GM12878 (cell line): Measurements from ENCODE around the gene CTBP1. TPM values are rescaled to one million over a fixed set of nuclear protein-coding genes. Genes with fewer than 3 reads are reported as not detected.

Source experiments
- ATAC-seq: fragments of 200-7000 bp; cut with Tn5 transposase; 3 replicates; pipeline ENCODE4 v1.9.1; 2020; ENCODE audit warnings: mild to moderate bottlenecking, moderate library complexity
- BruUV-seq: library from RNA; stranded (reverse); fragments of 400-500 nt; replicated peaks from 2 replicates; lab custom pipeline; 2021; lab: Mats Ljungman, UMichigan
- CTCF ChIA-PET: fragments of 300-600 bp; sonication (Branson Sonifier 250); formaldehyde crosslinking; extraction: SDS; loops from one replicate; lab custom pipeline; 2021; ENCODE audit warnings: inconsistent platforms; lab: Yijun Ruan, JAX
- POLR2A ChIA-PET: fragments of 350-600 bp; formaldehyde crosslinking; extraction: SDS; loops from one replicate; lab custom pipeline; 2021; ENCODE audit warnings: inconsistent platforms; lab: Charles Lee
- RAD21 ChIA-PET: fragments of 300-600 bp; sonication (Branson Sonifier 250); formaldehyde crosslinking; loops from one replicate; lab custom pipeline; 2023; ENCODE audit warnings: antibody characterized with exemption; ENCODE audit not compliant: unreplicated experiment; lab: Charles Lee
- SMC1A ChIA-PET: fragments of 300-600 bp; sonication (Branson Sonifier 250); formaldehyde crosslinking; loops from one replicate; lab custom pipeline; 2023; ENCODE audit not compliant: unreplicated experiment, uncharacterized antibody; lab: Charles Lee
- DNase-seq: peaks from one replicate; pipeline ENCODE4 v3.0.0-alpha.2; 2011; ENCODE audit warnings: low read depth, low spot score
- FAIRE-seq: peaks from 3 replicates; lab custom pipeline; 2011; peaks lifted over from hg19 to GRCh38; lab: Jason Lieb, UNC
- H2AFZ ChIP-seq: 2 replicates; pipeline ENCODE4 v1.6.0; 2011; ENCODE audit warnings: low read depth, low read length, control low read depth; ENCODE audit not compliant: control insufficient read depth
- H3K27ac ChIP-seq: 2 replicates; pipeline ENCODE4 v1.5.1; 2011; ENCODE audit warnings: control low read depth; ENCODE audit not compliant: control insufficient read depth, insufficient read depth
- H3K27me3 ChIP-seq, 2 experiments: replicated peaks in 1 of 2; 2 replicates each; pipeline versions ENCODE4 v1.6.0 to v1.6.1; 2011; ENCODE audit warnings: low read length in 1 of 2; ENCODE audit not compliant: control insufficient read depth in 2 of 2, insufficient read depth in 2 of 2
- H3K36me3 ChIP-seq, 2 experiments: 2 replicates each; pipeline ENCODE4 v1.5.1; 2011; ENCODE audit warnings: low read length in 1 of 2; ENCODE audit not compliant: control insufficient read depth in 2 of 2, insufficient read depth in 2 of 2
- H3K4me1 ChIP-seq: 2 replicates; pipeline ENCODE4 v1.6.1; 2011; ENCODE audit warnings: mild to moderate bottlenecking, low read length, moderate library complexity, mixed read lengths; ENCODE audit not compliant: control insufficient read depth, insufficient read depth
- H3K4me2 ChIP-seq: 2 replicates; pipeline ENCODE4 v1.6.0; 2011; ENCODE audit warnings: control low read depth; ENCODE audit not compliant: control insufficient read depth, insufficient read depth
- H3K4me3 ChIP-seq: fragments of 200-600 bp; sonication (generic); 2 replicates; pipeline ENCODE4 v1.5.1; 2016
- H3K79me2 ChIP-seq: 2 replicates; pipeline ENCODE4 v1.6.0; 2011; ENCODE audit warnings: low read length; ENCODE audit not compliant: control insufficient read depth, insufficient read depth
- H3K9ac ChIP-seq: 2 replicates; pipeline ENCODE4 v1.8.0; 2011; ENCODE audit warnings: low read length, control low read depth, mixed read lengths; ENCODE audit not compliant: control insufficient read depth, insufficient read depth
- H3K9me3 ChIP-seq: replicated peaks from 3 replicates; pipeline ENCODE4 v1.5.1; 2011; ENCODE audit warnings: mild to moderate bottlenecking, low read length; ENCODE audit not compliant: control insufficient read depth, insufficient read depth
- H4K20me1 ChIP-seq: 2 replicates; pipeline ENCODE4 v1.6.0; 2011; ENCODE audit not compliant: control insufficient read depth, insufficient read depth
- ATF7 ChIP-seq: fragments of 450-650 bp; IDR thresholded peaks from 2 replicates; pipeline ENCODE4 v1.6.1; 2016; ENCODE audit warnings: low read depth, mild to moderate bottlenecking
- CREM ChIP-seq: IDR thresholded peaks from 2 replicates; pipeline ENCODE4 v1.6.1; 2014; ENCODE audit warnings: antibody characterized with exemption, low read depth
- IRF4 ChIP-seq: IDR thresholded peaks from 2 replicates; pipeline ENCODE4 v1.6.1; 2011; ENCODE audit warnings: low read depth, low read length
- NFIC ChIP-seq: IDR thresholded peaks from 2 replicates; pipeline ENCODE4 v1.6.1; 2012; ENCODE audit warnings: low read depth, mild to moderate bottlenecking, inconsistent platforms, low read length, moderate library complexity
- WGBS: methylation state at CpG from one replicate; pipeline ENCODE4 v1.1.6; 2016; ENCODE audit warnings: low lambda C conversion rate; ENCODE audit not compliant: insufficient replicate concordance, insufficient coverage; ENCODE audit errors: missing lambda C conversion rate; 5-methylcytosine and 5-hydroxymethylcytosine counted together
- in situ Hi-C: fragments of 300-500 bp; cut with MboI; formaldehyde crosslinking; loops from 9 replicates; pipeline ENCODE4 v1.14.3; 2018; ENCODE audit warnings: mixed read lengths
- intact Hi-C: fragments of 100-400 bp; cut with micrococcal nuclease; formaldehyde crosslinking; loops from one replicate; pipeline ENCODE4 v1.14.2; 2022; ENCODE audit not compliant: unreplicated experiment
- polyA plus RNA-seq, 11 experiments: library from polyadenylated mRNA; depleted of rRNA in 4 of 11; unstranded in 6 of 11; stranded (reverse) in 5 of 11; fragments of >200 nt; fragmentation: Nextera tagmentation in 4 of 11; fragmentation: Illumina TruSeq in 1 of 11; extraction: Ambion mirVana in 4 of 11; extraction: Trizol in 1 of 11; gene quantifications; 1 replicate in 1 of 11; 2 replicates in 10 of 11; pipeline versions ENCODE4 v1.2.1 to v1.2.3, GENCODE V29; 2011 to 2016; ENCODE audit warnings: inconsistent platforms in 2 of 11, missing spikeins in 2 of 11, low read depth in 1 of 11
- total RNA-seq, 4 experiments: library from RNA; depleted of rRNA in 3 of 4; stranded (reverse); fragments of >200 nt in 3 of 4; fragmentation: Illumina TruSeq in 1 of 4; extraction: Trizol in 1 of 4; gene quantifications; 2 replicates each; pipeline versions ENCODE4 v1.2.1 to v1.2.3, GENCODE V29; 2013 to 2021
- TF ChIP-seq, protein P1 (sequence below): fragments of 450-650 bp; IDR thresholded peaks from 2 replicates; pipeline ENCODE4 v1.6.1; 2016; ENCODE audit warnings: mild to moderate bottlenecking

CTBP1 gene
- total and polyA plus RNA-seq, 10 of the 15 experiments (the other 5 are each of a cell fraction or from before 2014, with no cell fraction given), result 7.4 to 182 (median 63.1) TPM

DNA sequence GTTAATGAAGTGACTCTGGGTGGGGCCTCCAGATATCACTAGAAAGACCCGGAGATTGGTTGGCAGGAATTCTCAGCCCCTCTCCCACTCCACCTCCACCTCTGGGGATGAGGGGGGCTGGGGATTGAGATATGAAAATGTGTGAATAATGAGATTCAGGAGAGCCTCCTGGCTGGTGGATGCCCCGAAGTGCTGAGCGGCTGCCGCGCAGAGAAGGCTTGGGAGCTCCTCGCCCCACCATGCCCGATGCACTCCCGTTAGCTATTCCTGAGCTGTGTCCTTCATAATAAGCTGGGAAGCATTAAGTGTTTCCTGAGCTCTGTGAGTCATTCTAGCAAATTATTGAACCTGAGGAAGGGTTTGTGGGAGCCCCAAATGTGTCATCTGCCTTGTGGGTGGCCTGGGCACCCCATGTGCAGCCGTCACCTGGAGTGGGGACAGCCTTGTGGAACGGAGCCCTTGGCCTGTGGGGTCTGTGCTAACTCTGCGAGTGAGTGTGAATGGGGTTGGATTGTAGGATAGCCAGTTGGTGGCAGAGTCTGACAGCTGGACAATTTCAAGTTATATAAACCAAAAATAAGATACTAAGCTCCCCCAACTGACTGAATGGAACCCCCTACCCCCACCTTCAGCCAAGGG, 36.3 kb upstream of the CTBP1 start:
- Histone ChIP-seq H3K27ac (no peak overlapping the region), H3K9ac (no peak overlapping the region), H3K79me2 (peaks cover 6% of the 10 kb centered on the region), H3K4me1 (no peaks in the 10 kb centered on the region), H3K4me3 (no peak overlapping the region), H3K9me3 (peaks cover 2% of the 10 kb centered on the region), H3K36me3 (no peaks in the 10 kb centered on the region), H2AFZ (no peak overlapping the region), H3K27me3 (no peaks in the 10 kb centered on the region), H3K4me2 (no peak overlapping the region), H4K20me1 (no peaks in the 10 kb centered on the region)
- ChIA-PET RAD21 (interaction anchor here (1.9 kb wide), 1 partner anchor 154 kb away, joined by 8 read pairs; no protein-coding TSS in a partner anchor), SMC1A (interaction anchor here (1.0 to 4.1 kb wide), 4 partner anchors 18 to 154 kb away, joined by 3 to 12 read pairs (median 3); no protein-coding TSS in a partner anchor), CTCF (interaction anchor here (1.3 to 5.1 kb wide), 4 partner anchors 17 to 155 kb away, joined by 7 to 31 read pairs (median 10); partner anchors contain the start of gene UVSSA), POLR2A (interaction anchor here (0.8 kb wide), 1 partner anchor 10 kb away, joined by 3 read pairs; no protein-coding TSS in a partner anchor)
- in situ Hi-C loops, result no loop called here
- no TSS peak for BruUV-seq
- FAIRE-seq (no peak), DNase-seq (no peak), ATAC-seq (no peak)
- WGBS, result 52% methylated on average over 11 of the region's 11 CpGs
- intact Hi-C loops, result loop anchor here (5.0 kb wide), 1 partner anchor 62 kb away; the partner anchor contains the start of gene UVSSA
- no peak for TF ChIP-seq CREM

DNA sequence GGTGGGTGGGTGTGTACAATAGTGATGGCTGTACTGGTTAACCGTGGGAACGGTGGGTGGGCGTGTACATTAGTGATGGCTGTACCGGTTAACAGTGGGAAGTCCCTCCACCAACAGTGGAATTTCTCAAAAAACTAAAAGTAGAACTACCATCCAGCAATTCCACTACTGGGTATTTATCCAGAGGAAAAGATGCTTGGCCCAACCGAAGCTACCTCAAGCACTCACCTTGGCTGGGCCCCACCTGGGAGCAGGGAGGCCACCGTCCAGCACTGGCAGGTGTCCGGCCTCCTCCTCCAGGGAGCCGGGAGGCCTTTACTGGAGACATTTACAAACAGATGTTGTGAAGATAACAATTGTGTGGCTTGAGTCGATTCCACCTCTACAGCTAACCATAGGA, 34.8 kb upstream of the CTBP1 start:
- no peak overlapping the region for H3K4me3 ChIP-seq
- H3K9ac ChIP-seq, result no peak overlapping the region
- no peaks in the 10 kb centered on the region for H4K20me1 ChIP-seq
- no peak overlapping the region for H3K4me2 ChIP-seq
- no peaks in the 10 kb centered on the region for H3K27me3 ChIP-seq
- WGBS, result 62% methylated on average over 9 of the region's 9 CpGs
- in situ Hi-C loops, result no loop called here
- H3K27ac ChIP-seq, result no peak overlapping the region
- no TSS peak for BruUV-seq
- intact Hi-C loops, result no loop called here
- ChIA-PET SMC1A (interaction anchor here (1.4 kb wide), 1 partner anchor 126 kb away, joined by 3 read pairs; no protein-coding TSS in a partner anchor), CTCF (interaction anchor here (1.3 to 5.1 kb wide), 2 partner anchors 24 to 153 kb away, joined by 3 to 31 read pairs; no protein-coding TSS in a partner anchor), RAD21 (no interaction called here), POLR2A (no interaction called here)
- no peaks in the 10 kb centered on the region for H3K36me3 ChIP-seq
- peaks cover 2% of the 10 kb centered on the region for H3K9me3 ChIP-seq
- no peaks in the 10 kb centered on the region for H3K4me1 ChIP-seq
- DNase-seq (no peak), FAIRE-seq (no peak), ATAC-seq (no peak)
- no peaks in the 10 kb centered on the region for H3K79me2 ChIP-seq
- no peak overlapping the region for H2AFZ ChIP-seq
- TF ChIP-seq, protein P1, sequence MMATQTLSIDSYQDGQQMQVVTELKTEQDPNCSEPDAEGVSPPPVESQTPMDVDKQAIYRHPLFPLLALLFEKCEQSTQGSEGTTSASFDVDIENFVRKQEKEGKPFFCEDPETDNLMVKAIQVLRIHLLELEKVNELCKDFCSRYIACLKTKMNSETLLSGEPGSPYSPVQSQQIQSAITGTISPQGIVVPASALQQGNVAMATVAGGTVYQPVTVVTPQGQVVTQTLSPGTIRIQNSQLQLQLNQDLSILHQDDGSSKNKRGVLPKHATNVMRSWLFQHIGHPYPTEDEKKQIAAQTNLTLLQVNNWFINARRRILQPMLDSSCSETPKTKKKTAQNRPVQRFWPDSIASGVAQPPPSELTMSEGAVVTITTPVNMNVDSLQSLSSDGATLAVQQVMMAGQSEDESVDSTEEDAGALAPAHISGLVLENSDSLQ, result no peak
- no peak for TF ChIP-seq ATF7
- no peak for TF ChIP-seq NFIC
- no peak for TF ChIP-seq IRF4
